Transverse colon (tissue), 4 donors: ENCODE measurements around the gene MYH9.

Source experiments
- CTCF ChIP-seq, 5 experiments: fragments of 200-600 bp in 3 of 5; fragments of 450-650 bp in 2 of 5; sonication (generic) in 3 of 5; IDR thresholded peaks; 1 replicate in 2 of 5; 2 replicates in 3 of 5; pipeline ENCODE4 v1.5.1; 2016 to 2017; ENCODE audit warnings: antibody characterized with exemption in 5 of 5, inconsistent platforms in 3 of 5, mild to moderate bottlenecking in 2 of 5, moderate library complexity in 1 of 5
- POLR2A ChIP-seq: fragments of 450-650 bp; IDR thresholded peaks from one replicate; pipeline ENCODE4 v1.6.1; 2016; ENCODE audit warnings: antibody characterized with exemption, mild to moderate bottlenecking, moderate library complexity
- POLR2AphosphoS5 ChIP-seq, 3 donors: sonication (generic); formaldehyde crosslinking; IDR thresholded peaks; one replicate each; pipeline ENCODE4 v1.6.1; 2016; ENCODE audit warnings: antibody characterized with exemption in 3 of 3

DNA sequence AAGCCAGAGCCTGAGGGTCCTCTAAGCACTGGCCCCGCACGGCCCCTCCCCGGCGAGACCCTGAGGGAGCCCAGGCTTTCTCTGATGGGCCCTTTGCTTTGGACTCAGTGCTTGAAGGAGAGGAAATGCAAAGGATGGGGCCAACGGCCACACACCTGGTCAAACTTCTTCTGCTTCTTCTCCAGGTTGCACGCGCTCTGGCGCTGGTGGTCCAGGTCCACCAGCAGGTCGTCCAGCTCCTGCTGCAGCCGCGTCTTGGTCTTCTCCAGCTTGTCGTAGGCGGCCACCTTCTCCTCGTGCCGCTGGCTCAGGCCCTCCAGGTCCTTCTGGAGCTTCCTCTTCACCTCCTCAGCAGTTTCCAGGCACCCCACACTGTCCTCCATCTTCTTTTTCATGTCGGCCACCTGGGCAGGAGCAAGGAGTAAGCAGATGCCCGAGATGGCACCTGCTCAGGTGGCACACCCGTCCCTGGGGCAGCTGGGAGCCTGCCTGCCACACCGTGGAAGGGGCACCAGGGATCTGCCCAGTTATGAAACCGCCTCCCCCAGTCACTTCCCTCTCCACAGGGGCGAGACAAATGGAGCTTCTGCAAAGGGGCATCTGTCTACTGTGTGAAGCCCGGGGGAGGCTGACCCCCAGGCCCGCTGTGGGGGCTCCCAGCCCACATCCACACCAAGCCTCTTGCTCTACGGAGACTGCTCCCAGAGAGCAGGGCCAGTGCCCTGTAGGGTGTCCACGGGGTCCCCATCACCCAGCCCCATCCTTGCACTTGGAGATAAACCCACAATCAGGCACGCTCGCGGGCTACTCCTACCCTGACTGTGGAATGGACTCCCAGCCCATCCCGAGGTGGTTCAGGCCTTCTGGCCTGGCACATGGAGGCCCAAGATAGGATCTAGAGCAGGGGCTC is 95.7 kb downstream of the MYH9 start:
- TF ChIP-seq POLR2AphosphoS5 (IDR thresholded peaks at IDR 0.05) (no peak), CTCF (IDR thresholded peaks at IDR 0.05) (no peak), POLR2A (no peak)
